OCI-LY3 (cell line): ENCODE results near the gene SRGAP2C.
"Not testable (repeated sequence)": the region's sequence is repeated elsewhere in the genome, so short reads cannot be mapped to it uniquely, and the experiment has no call there.

ENCODE experiments used
- H2AFZ ChIP-seq: fragments of 200-600, 300-600 bp; shearing (Covaris generic); 2 replicates; pipeline ENCODE4 v1.6.0; 2014; ENCODE audit warnings: antibody characterized with exemption, low read depth, low read length
- H3K27ac ChIP-seq: fragments of 200-600, 300-600 bp; sonication (generic); 2 replicates; pipeline ENCODE4 v1.5.1; 2014; ENCODE audit warnings: mild to moderate bottlenecking, low read length, moderate library complexity, mixed read lengths
- H3K27me3 ChIP-seq: fragments of 200-600, 300-600 bp; sonication (generic); 2 replicates; pipeline ENCODE4 v1.6.1; 2014; ENCODE audit warnings: low read depth, low read length, mixed read lengths
- H3K36me3 ChIP-seq: fragments of 200-600, 300-600 bp; sonication (generic); replicated peaks from 2 replicates; pipeline ENCODE3; 2014; ENCODE audit warnings: low read depth, low read length, mixed read lengths
- H3K4me1 ChIP-seq: fragments of 300-600, 200-600 bp; sonication (generic); 2 replicates; pipeline ENCODE4 v1.6.1; 2014; ENCODE audit warnings: low read length, mixed read lengths
- H3K4me2 ChIP-seq: fragments of 200-600, 300-600 bp; sonication (generic); 2 replicates; pipeline ENCODE4 v1.6.1; 2014; ENCODE audit warnings: low read length, mixed read lengths
- H3K4me3 ChIP-seq: fragments of 300-600, 200-600 bp; sonication (generic); 2 replicates; pipeline ENCODE4 v1.5.1; 2014; ENCODE audit warnings: antibody characterized with exemption, mild to moderate bottlenecking, low read length, moderate library complexity
- H3K79me2 ChIP-seq: fragments of 300-600, 200-600 bp; shearing (Covaris generic); 2 replicates; pipeline ENCODE4 v1.6.1; 2014; ENCODE audit warnings: mild to moderate bottlenecking, low read length, mixed read lengths
- H3K9ac ChIP-seq: fragments of 300-600, 200-600 bp; shearing (Covaris generic); 2 replicates; pipeline ENCODE4 v1.6.0; 2014; ENCODE audit warnings: mild to moderate bottlenecking, low read length, moderate library complexity
- H3K9me3 ChIP-seq: fragments of 200-600, 300-600 bp; shearing (Covaris generic); 2 replicates; pipeline ENCODE4 v1.6.1; 2014; ENCODE audit warnings: low read length, mixed read lengths; ENCODE audit not compliant: insufficient read depth
- H4K20me1 ChIP-seq: fragments of 200-600, 300-600 bp; sonication (generic); 2 replicates; pipeline ENCODE4 v1.6.1; 2016; ENCODE audit warnings: low read length, mixed read lengths; ENCODE audit not compliant: insufficient read depth

Gene SRGAP2C

DNA sequence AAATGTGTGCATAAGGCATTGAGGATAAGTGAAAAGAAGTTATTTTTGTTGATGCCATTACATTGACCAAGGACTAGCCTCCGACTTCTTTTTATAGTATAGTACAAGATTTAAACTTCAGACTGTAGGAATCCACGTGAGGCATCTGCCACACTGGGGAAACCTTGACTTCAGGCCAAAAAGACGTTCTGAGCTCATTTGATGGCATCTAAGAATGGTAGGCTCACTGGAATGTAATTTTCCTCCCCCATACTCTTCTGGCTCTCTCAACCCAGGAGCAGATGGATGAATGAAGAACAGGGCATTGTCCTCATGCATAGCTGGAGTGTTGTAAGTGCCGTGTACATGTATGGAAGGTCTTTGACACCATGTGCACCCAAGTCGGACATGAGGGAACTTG is 194.0 kb downstream of the SRGAP2C start:
- H2AFZ ChIP-seq, H3K4me3 ChIP-seq, H3K79me2 ChIP-seq, H3K36me3 ChIP-seq, H3K4me1 ChIP-seq, H3K27ac ChIP-seq, H3K27me3 ChIP-seq, H3K9ac ChIP-seq, H4K20me1 ChIP-seq, H3K4me2 ChIP-seq, H3K9me3 ChIP-seq: not testable (repeated sequence)

DNA sequence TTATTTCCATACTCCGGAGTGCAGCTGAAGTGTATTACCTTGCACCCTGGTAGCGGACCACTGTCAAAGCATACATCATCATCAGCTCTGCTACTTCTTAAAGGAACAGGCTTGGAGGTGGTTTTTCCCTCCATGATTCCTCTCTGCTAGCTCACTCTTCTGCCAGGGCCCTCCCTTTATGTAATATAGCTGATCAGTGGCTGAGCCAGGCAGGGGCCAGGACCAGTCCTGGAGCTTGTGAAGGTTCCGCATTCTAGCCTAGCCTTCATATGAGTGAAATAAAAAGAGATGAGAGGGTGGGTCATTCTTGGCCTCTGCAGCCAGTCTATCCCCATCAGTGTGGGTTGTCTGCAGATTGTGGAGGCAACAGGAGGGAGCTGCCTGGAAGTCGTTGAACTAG is 200.0 kb downstream of the SRGAP2C start:
- H3K9me3 ChIP-seq, H3K36me3 ChIP-seq, H3K27ac ChIP-seq, H2AFZ ChIP-seq, H3K9ac ChIP-seq, H3K4me2 ChIP-seq, H3K79me2 ChIP-seq, H4K20me1 ChIP-seq, H3K4me3 ChIP-seq, H3K4me1 ChIP-seq, H3K27me3 ChIP-seq: not testable (repeated sequence)

DNA sequence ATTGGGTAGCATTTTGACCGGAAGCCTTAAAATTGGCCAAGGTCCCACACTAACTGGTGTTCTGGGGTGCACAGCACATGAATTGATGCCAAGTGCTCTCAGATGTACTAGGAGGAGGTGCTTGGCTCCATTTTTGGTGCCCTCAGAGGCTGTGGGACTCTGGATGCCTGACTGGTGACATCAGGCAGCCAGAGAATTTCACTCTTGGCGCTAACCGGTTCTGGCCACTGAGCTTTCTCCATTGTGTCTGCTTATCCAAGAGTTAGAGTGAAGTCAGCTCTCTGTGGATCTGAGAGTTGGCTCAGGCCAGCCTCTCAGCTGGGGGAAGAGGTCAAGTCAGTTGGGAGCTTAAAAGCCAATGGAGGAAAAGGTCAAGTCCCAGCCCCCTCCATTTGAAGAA is 200.4 kb downstream of the SRGAP2C start:
- not testable (repeated sequence) for H2AFZ ChIP-seq, H3K4me2 ChIP-seq, H3K9me3 ChIP-seq, H3K27me3 ChIP-seq, H3K79me2 ChIP-seq, H3K9ac ChIP-seq, H3K27ac ChIP-seq, H3K36me3 ChIP-seq, H4K20me1 ChIP-seq, H3K4me1 ChIP-seq, H3K4me3 ChIP-seq

DNA sequence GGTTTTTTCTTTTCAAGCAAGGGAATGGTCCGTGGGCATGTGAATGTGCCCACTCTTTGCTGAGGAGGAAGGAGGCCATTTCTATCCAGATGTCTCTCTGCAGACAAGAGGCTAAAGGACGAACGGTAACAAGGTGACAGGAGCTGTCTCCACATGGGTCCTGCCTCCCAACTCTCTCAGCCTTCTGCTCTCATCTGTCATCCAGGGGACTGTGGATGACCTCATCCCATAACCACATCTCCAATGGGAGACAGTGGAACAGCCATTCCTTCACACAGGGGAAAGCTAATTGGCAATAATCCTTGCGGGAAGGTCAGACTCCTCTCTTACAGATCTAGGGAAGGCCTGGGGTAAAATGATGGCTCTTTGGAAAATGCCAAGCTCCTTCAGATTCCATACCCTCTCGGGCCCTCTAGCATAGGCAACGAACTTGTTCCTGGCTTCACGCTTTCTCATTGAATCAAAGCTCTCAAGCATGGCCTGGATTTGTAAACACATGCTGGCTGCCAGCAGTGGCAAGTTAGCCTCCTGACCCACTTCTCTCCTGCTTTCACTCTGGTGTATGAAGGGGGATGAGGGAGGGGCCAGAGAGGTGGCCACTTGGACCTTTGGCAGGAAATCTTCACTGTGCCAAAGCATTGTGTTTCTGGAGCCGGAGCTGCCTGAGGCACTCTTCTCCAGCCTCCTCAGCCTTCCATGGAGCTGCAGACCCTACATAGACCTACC is 201.0 kb downstream of the SRGAP2C start:
- H3K4me3 ChIP-seq, H3K36me3 ChIP-seq, H2AFZ ChIP-seq, H3K4me1 ChIP-seq, H4K20me1 ChIP-seq, H3K79me2 ChIP-seq, H3K27me3 ChIP-seq, H3K4me2 ChIP-seq, H3K9me3 ChIP-seq, H3K9ac ChIP-seq, H3K27ac ChIP-seq: not testable (repeated sequence)

DNA sequence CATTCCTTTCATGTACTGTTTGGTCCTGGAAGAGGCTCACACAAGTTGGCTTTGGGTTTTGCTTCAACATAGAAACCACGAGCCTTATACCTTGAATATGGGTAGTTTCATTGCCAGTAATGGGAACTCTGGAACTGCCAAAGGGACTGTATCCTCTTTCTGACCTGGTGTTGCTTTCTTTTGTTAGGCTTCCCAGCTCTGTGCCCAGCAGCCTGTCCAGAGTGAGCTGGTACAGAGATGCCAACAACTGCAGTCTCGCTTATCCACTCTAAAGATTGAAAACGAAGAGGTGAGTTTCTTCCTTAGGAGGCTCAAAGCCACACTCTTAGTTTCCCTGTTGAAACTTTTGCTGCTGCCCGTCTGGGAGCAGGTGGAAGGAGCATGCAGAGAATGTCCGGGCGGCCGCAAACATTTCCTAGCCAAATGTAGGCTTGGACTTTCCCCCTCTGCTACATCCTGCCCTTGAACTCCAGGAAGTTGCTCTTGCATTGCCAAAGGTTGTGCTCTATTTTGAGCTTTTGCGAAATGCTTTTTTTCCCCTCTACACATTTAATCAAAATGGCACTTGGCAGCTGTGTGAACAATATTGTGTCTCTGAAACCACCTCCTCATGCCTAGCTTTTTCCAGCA is 201.7 kb downstream of the SRGAP2C start:
- not testable (repeated sequence) for H3K4me3 ChIP-seq, H3K27me3 ChIP-seq, H3K4me1 ChIP-seq, H3K4me2 ChIP-seq, H3K9me3 ChIP-seq, H4K20me1 ChIP-seq, H3K36me3 ChIP-seq, H2AFZ ChIP-seq, H3K79me2 ChIP-seq, H3K9ac ChIP-seq, H3K27ac ChIP-seq

DNA sequence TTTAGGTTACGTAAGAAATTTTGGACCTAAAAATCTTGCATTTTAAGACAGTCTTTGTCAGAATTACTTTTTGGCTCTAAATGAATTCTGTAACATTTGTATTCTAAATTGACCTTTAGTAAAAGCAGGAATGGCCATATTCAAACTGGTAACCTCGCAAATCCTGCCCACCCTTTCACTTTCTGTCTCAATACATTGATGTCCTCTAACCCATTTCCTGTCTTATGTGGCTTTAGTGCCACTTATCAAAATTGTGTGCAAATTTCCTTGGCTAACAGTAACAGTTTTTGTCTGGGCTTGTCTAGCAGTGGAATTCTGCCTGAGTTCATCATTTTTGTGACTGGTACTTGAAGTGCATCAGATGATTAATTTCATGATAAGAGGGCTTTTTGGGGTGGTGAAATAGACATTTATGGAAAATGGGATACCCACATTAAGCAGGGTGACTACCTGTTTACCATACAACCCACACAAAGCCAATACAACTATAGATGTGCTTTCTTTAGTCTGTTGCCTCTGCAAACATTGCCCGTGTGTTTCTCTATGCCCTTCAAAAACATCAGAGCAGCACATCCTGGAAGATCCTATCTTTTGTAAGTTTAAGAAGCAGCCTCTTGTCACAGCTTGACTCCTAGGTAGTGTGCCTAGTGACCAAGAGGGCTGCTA is 205.3 kb downstream of the SRGAP2C start:
- H3K9me3 ChIP-seq, H3K4me1 ChIP-seq, H2AFZ ChIP-seq, H3K4me2 ChIP-seq, H4K20me1 ChIP-seq, H3K36me3 ChIP-seq, H3K9ac ChIP-seq, H3K4me3 ChIP-seq, H3K27me3 ChIP-seq, H3K79me2 ChIP-seq, H3K27ac ChIP-seq: not testable (repeated sequence)

DNA sequence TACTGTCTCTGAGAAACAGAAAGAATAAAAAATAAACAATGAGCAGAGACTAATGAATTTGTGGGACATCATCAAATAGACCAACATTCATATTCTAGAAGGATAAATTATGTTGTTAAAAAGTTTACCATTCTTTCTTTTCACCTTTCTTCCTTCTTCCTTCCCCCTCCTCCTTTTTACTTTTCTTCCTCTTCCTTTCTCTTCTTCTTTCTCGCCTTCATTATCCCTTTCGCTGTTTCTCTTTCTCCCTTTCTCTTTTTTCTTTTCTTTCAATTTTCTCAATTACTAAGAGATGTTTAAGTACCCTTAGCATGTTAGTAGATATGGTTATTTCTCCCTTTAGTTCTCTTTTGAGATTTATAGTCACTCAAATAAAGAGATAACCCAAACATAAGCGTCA is 207.4 kb downstream of the SRGAP2C start:
- H3K27ac ChIP-seq, H3K79me2 ChIP-seq, H3K4me3 ChIP-seq, H4K20me1 ChIP-seq, H3K9me3 ChIP-seq, H3K9ac ChIP-seq, H3K27me3 ChIP-seq, H3K4me2 ChIP-seq, H2AFZ ChIP-seq, H3K4me1 ChIP-seq, H3K36me3 ChIP-seq: not testable (repeated sequence)

DNA sequence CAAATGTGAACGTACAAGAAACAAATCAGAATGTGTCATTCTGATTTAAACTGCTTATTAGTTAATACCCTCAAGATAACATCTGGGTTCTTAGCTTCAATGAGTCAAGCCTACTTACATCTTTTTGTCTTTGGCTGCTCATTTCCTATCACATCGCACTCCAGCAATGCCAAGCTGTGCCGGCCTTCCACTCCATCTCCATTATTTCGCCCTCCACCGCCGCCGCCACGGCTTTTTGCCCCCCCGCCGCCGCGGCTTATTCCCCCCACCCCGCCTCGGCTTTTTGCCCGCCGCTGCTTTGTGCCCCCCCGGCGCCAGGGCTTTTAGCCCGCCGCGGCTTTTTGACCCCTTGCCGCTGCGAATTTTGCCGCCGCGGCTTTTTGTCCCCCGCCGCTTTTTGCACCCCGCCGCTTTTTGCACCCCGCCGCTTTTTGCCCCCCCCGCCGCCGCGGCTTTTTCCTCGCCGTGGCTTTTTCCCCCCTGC is 211.0 kb downstream of the SRGAP2C start:
- not testable (repeated sequence) for H3K4me1 ChIP-seq, H4K20me1 ChIP-seq, H3K79me2 ChIP-seq, H3K27ac ChIP-seq, H3K27me3 ChIP-seq, H3K9me3 ChIP-seq, H3K36me3 ChIP-seq, H2AFZ ChIP-seq
- Histone ChIP-seq H3K4me3 (peak overlapping the region; percentile 77), H3K4me2 (peak overlapping the region; percentile 59), H3K9ac (peak overlapping the region; percentile 53; the same call in 1 of the 2 replicates)

DNA sequence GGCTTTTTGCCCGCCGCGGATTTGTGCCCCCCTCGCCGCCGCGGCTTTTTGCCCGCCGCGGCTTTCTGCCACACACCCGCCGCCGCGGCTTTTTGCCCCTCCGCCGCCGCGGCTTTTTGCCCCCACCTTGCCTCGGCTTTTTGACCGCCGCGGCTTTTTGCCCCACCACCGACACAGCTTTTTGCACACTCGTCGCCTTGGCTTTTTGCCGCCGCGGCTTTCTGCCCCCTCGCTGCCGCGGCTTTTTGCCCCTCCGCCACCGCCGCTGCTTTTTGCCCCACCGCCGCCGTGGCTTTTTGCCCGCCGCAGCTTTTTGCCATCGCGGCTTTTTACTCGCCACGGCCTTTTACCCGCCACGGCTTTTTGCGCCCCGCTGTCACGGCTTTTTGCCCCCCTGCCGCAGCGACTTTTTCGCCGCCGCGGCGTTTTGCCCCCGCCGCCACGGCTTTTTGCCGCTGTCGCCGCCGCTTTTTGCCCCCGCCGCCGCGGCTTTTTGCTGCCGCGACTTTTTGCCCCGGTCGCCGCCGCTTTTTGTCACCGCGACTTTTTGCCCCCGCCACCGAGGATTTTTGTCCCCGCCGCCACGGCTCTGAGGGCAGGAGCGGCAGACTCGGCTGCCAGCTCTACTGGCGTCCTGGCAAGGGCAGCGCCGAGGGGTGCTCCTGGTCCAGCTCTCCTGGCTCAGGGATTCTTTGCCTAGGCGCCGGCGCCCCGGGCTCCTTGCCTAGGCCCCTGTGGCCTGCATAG is 211.7 kb downstream of the SRGAP2C start:
- peak overlapping the region; percentile 59 for H3K4me2 ChIP-seq
- H2AFZ ChIP-seq, H3K27me3 ChIP-seq, H4K20me1 ChIP-seq, H3K79me2 ChIP-seq, H3K4me1 ChIP-seq, H3K27ac ChIP-seq, H3K9me3 ChIP-seq, H3K36me3 ChIP-seq: not testable (repeated sequence)
- H3K9ac ChIP-seq, result peak overlapping the region; percentile 53
- peak overlapping the region; percentile 77 for H3K4me3 ChIP-seq
